Stimulated activated CD4-positive, alpha-beta T cell treated with anti-CD3 and anti-CD28 coated beads, Interleukin-15, amount 100 ng/mL, for 24 hours (primary cell): ENCODE data around the gene LAMA4.

Experiments used
- DNase-seq: peaks from one replicate; pipeline ENCODE4 v3.0.0-alpha.2; 2020

Gene LAMA4

GRCh38 chr6:112237595-112237994 lies 16.8 kb downstream of the LAMA4 start:
- no peak for DNase-seq

DNA sequence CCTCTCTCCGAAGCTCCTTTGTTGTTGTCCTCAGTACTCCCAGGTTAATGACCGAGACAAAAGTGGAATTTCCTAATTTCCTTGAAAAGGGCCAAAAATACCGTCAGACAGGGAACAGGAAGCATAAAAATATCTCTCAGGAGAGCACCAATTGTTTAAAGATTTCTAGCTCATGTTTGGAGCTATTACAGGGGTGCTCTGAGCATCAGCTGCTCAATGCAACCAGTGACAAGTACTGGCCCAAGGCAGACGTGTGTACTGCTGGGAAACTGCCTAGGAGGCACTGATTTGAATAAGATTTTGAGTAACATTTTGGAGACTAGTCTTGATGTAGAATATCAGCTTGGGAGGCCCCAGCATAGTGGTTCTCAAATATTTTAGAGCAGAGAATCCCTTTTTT lies 17.3 kb downstream of the LAMA4 start:
- DNase-seq: no peak

GRCh38 chr6:112235956-112236355 lies 18.4 kb downstream of the LAMA4 start:
- DNase-seq: peak; percentile 77

DNA sequence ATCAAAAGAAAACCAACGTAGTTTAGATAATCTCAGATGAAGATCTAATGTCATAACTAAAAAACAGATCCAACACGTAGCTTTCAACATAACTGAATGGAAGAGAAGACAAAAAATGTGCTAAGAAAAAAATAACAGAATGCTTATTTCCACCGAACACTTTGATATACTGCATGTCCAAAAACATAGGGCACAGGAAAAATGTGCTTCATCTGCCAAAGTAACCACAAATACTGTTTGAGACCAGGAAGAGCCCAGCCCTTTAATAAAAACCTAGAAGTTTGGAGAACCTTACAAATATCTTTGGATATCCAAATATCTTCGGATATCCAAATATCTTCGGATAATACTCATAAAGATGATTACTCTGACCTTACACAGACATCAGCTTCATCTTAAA lies 19.8 kb downstream of the LAMA4 start:
- no peak for DNase-seq

DNA sequence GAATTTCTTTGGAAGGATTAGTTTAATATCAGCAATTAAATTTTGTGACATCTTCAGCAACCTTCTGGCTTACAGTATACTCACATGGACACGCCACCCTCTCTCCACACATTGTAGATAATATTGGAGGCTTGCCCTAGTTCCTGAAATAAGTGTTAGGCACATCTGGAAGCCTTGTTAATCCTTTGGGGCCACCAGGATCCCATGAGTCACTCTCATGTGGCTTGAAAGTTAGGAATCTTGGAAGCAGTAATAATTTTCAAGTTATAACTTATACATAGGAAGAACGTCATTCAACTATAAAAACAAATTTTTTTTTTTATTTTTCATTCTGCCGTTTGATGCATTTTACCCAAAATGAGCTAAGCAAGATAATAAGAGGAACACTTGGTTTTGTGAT lies 20.5 kb downstream of the LAMA4 start:
- DNase-seq: no peak

- DNase-seq: no peak
Observed at GRCh38 chr6:112232845-112233256, 21.5 kb downstream of the LAMA4 start.

GRCh38 chr6:112231594-112232060 lies 22.7 kb downstream of the LAMA4 start:
- DNase-seq: no peak

GRCh38 chr6:112231164-112231563 lies 23.2 kb downstream of the LAMA4 start:
- no peak for DNase-seq

GRCh38 chr6:112228480-112229332 lies 25.7 kb downstream of the LAMA4 start:
- no peak for DNase-seq

DNA sequence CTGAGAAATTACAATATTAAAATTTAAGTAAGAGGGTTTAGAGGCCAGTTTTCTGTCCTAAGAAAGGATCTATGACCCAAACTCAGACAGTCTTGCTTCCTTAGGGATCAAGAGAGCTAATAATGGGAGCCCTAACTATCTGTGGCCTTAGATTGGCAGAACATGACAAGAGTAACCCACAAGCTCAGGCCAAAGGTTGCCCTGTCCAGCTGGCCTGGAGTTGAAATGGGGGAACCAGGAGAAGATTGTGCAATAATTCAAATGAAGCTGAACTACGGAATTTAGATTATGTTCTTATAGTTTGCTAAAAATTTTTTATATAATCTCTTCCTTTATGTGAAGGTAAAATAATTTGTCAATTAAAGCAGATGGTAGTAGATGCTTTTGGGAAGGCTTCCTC lies 26.4 kb downstream of the LAMA4 start:
- no peak for DNase-seq

DNA sequence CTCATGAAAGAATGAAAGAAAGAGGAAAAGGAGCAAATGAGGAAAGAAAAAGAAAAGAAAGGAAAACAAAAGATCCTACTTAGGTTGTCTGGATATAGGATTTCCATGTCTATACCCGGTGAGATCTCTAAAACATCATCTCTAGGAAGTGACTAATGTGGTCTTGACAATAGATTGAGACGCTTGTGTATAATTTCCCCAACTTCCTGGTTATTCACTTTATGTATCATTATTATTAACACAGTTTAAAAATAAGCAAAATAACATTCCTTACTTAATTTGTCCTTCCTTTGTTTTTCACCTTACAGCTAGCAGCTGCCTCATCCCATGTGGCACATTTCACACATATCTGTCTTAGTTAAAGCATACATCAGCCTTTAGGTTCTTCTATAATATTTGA lies 27.0 kb downstream of the LAMA4 start:
- DNase-seq: no peak

- DNase-seq: no peak
Observed at GRCh38 chr6:112225691-112226090, 28.7 kb downstream of the LAMA4 start.

DNA sequence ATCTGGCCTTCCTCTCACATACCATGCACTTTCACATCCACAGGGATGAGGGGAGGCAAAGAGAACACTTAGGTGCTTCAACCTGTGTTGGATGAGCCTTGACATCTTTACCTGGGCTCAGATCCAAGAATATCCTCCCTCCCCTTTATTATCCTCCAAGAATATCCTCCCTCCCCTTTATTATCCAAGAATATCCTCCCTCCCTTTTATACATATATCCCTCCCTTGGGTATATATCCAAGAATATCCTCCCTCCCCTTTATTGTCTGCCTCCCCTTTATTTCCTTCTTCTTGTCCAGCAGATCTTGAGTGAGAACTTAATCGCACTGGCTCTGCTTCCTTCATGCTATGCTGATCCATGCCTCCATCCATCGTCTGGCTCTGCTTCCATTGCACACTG lies 30.3 kb downstream of the LAMA4 start:
- DNase-seq: no peak

DNA sequence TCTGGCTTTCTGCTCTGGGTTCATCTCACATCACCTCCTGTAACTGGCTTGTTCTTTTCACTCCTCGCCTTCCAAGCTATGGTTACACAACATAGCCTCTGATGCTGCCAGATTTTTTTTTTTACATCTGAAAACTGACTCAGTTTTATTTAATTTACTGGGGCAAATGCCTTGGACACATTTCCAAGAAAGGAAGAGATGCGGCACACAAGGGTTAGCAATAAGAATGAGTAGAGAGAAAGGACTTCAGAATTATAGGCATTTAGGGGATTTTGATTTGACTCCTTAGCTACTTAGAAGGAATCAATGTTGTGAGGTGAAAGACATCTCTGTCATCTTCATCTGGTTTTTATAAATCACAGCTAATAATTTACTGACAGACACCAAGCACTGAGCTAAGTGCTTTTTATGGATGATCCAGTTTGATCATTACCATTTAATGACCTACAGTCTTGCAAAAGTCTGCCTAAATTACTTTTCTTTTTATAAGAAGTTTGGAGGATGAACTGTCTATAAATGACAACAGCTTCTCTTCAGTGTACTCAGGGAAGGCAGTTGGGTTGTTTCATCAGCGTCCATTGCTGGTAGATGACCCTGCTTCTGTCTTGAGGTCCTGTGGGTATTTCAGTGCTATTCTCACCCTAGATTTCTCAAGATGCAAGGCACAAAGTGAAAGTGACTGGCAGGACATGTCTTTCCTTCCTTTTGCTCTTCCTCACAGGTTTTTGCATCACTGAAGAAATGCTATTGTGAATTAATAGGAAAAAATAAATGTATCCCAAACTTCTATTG lies 31.1 kb downstream of the LAMA4 start:
- DNase-seq: no peak

DNA sequence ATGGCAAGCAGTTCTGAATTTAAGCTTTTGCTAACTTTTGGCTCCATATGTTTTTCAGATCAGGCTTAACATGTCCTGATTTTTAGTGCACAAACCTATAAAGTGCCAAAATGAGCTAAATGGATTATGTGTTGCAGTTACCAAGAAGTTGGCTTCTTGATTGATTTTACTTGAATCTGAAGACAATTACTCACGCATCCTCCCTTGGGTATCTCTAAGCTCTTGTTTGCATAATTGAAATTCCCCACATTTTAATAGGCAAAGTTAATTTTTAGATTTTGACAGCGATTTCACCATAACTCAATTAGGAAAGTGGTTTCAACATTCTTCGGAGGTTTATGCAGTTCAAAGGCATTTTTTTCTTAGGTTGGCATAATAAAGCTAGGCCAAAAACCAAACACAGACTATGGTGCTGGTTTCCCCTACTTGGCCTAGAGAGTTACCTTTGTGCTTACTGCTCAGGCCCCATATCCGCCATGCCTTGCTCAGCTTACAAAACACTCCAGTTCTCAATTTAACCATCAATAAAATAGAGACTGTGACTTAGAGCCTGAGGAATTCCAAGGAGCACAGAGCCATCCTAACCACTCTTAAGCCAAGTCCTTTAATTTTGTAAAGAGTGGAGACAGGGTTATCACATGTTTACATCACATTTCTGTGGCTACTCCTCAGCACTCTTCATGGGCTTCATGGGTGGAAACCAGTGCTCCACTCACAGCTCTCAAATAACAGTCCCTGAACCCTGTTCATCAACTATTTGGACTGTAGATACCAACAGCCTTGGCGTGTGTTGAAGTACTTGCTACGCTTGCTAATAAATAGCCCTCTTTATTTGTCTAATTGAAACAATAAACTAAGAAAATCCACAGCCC lies 32.1 kb downstream of the LAMA4 start:
- DNase-seq: no peak

GRCh38 chr6:112221561-112221960 lies 32.8 kb downstream of the LAMA4 start:
- no peak for DNase-seq

- no peak for DNase-seq
Observed at GRCh38 chr6:112218563-112218962, 35.8 kb downstream of the LAMA4 start.

DNA sequence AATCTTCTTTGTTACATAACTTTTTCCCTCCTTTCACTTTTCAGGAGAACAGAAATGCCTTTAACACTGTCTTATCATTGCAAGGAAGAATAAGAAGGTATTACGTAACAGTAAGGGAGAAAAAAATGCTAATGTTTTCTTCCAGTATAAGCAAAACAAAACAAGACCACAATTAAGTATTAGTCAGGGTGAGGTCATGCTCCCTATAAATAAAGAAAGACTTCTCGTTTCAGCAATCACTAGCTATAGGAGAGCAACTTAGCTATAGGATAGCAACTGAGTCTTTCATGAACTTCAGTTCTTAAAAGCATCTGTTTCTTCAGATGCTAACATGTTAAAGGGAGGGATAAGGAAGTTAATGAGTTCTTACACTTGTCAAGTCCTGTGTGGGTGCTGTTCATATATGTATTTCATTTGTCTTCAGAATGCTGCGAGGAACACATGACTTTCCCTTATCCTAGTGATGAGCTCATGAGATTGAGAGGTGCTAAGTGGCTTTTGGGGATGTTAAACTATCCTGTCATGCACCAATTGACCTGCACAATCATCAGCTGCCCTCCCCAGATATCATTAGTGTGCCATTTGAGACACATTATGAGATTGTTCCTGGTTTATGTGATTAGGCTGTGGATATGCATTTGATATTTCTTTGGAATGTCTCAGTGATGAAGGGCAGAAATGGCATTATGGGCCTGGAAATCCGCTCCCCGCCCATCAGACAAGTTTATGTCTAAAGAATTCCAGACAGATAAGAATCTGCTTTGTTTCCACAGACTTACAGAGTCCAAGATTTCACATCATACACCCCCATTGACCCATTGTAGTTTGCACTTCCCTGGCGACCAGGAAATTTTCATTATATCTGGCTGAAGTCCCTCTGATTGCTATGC lies 37.5 kb downstream of the LAMA4 start:
- DNase-seq: no peak

DNA sequence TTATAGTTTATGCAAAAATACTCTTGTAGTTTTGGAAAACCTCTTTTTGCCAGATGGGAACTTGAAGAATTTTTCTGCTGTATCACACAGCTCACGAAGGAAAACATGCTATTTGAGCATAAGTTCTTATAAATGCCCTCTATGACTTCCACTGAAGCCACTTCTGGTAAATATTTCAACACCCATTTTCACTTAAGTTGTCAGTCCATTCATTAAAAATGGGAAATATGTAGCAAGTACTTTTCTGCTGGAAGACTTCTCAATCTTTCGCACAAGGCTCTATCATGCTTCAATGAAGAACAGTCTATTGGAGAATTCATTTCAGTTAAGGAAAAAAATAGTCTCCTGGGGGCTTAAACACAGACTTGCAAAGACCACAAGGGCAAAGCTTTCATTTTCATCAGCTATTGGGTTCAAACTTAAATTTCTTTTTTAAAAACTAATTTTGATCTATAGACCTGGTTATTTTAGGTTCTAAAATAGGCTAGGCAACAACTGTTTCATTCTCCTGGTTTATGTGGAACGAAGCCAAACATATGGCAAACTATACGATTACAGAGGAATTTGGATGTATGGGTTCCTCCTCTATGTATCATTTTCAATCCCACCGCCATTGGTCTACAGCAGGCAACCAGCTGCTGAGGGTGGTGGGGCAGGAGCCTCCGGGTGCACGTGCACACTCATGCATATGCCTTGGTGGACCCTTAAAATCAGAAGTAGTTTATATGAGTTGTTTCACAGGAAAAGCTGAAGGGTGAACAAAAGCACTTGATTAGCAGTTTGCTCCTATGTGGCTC lies 38.7 kb downstream of the LAMA4 start:
- no peak for DNase-seq

- no peak for DNase-seq
Observed at GRCh38 chr6:112214739-112215269, 39.6 kb downstream of the LAMA4 start.

DNA sequence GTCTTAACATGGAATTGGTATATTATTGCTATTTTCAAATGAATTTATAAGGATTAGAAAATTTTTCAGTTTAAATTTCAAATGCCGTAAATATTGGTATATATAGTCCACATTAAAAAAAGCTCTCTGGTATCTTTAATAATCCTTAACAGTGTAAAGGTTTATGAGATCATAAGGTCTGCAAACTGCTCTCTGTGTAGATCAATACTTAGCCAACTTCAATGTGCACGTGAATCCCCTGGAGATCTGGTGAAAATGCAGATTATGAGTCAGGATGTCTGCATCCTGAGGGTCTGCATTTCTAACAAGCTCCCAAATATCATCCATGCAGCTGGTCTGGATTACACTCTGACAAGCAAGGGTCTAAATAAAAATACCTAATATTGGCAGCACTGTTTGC lies 43.5 kb downstream of the LAMA4 start:
- no peak for DNase-seq
